ENCODE data around the gene GTF2H3. TPM values are rescaled to one million over a fixed set of nuclear protein-coding genes. Genes with fewer than 3 reads are reported as not detected.

GTF2H3 gene
- 22.5 and 23.8 TPM in 2 replicates for total RNA-seq (ENCODE audit: low replicate concordance)

DNA sequence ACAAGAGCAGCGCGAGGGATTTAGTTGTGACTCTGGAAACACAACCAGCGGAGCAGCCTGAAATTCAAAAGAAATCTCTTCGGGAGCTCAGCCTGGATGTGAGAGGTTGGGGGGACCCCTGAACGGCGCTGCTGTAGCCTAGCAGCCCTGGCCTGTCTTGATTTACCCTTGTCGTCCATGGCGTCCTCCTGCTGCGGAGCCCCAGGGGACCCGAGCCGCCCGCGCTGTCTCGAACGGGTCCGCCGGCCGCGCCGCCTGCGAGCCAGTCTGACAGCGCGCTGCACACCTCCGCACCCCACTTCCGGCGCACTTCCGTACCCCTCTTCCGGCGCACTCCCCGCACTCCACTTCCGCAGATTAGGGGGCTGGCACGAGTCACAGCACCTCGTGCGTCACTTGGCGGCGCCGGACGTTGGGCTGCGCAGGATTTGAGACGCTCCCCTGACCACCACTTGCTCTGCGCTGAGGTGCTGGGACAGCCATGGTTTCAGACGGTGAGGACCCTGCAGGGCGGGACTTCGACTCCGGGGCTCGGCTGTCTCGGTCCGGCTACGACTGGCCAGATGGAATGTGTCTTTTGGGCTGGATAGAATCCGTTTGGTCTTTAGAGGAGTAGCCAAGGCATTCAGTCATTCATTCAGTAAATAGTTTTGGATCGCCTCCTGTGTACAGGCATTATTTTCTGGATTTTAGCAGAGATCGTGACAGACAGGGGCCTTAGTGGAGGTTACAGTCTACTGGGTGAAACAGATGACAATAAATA, at the start of gene GTF2H3, which contains the start of gene EIF2B1:
Gene GTF2H3, plus strand, starts transcription at position 451 of the 763 bp plus-strand sequence. Its CDS starts 31 bp downstream, at position 482.
Gene EIF2B1, minus strand, starts transcription at position 308 of the 763 bp plus-strand sequence. Its CDS starts 129 bp downstream, at position 179.

DNA sequence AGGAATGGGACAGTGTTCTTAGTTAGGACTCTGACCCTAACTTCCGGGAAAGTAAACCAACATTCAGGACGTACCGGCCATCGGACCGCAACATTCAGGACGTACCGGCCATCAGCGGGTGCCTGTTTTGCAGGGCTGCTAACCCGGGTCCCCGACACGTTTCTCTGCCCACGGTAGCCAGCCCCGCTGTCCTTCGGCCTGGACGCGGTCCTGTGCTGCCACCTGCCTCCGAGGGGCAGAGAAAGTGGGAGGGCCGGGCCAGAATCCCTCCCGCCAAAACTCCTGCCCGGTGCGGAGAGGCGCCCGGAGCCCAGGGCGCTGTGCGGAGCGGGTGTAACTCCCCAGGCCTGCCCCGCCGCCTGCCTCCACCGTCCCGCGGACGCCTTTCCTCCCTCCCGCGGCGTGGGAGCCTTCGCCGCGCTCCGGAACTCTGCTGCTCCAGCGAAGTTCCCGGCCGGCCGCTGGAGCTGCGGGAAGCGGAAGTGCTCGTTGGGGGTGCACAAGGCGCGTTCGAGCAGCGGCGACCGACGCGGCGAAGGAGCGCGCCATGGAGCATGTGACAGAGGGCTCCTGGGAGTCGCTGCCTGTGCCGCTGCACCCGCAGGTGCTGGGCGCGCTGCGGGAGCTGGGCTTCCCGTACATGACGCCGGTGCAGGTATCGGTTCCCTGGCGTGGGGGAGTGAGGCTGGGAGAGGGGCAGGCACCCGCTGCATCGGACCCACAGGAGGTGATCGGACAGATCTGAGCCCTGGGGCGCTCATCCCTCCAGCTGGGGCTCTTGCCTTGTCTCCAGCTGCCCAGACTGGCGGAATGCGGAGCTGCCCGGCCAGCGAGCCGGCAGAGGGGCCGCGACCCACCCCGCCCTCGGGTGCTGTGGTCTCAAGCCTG, 31.8 kb upstream of the GTF2H3 start, which contains the start of gene DDX55:
Gene DDX55, plus strand, starts transcription at position 498 of the 888 bp plus-strand sequence. Its CDS starts 50 bp downstream, at position 548.

GRCh38 chr12:123670882-123671728, 37.5 kb downstream of the GTF2H3 start, which contains the start of gene TCTN2:
TSS of gene TCTN2 (plus strand) at chr12:123671113. CDS start at chr12:123671241, 128 bp downstream.

Other genes with a start within 250 kb of the GTF2H3 start
- 19.5 and 53.4 TPM in 2 replicates for gene KMT5A, start 249.7 kb upstream of the GTF2H3 start, total RNA-seq (ENCODE audit: low replicate concordance)
- gene RILPL2, start 197.1 kb upstream of the GTF2H3 start, total RNA-seq (ENCODE audit: low replicate concordance), result 6.1 and 8.5 TPM in 2 replicates
- 8.7 and 14.5 TPM in 2 replicates for gene SNRNP35, start 175.7 kb upstream of the GTF2H3 start, total RNA-seq (ENCODE audit: low replicate concordance)
- 10.1 and 16.0 TPM in 2 replicates for gene RILPL1, start 100.1 kb upstream of the GTF2H3 start, total RNA-seq (ENCODE audit: low replicate concordance)
- 217 and 504 TPM in 2 replicates for gene TMED2, start 49.3 kb upstream of the GTF2H3 start, total RNA-seq (ENCODE audit: low replicate concordance)
- gene DDX55, start 31.7 kb upstream of the GTF2H3 start, total RNA-seq (ENCODE audit: low replicate concordance), result 11.9 and 15.7 TPM in 2 replicates
- gene EIF2B1, start 143 bp upstream of the GTF2H3 start, total RNA-seq (ENCODE audit: low replicate concordance), result 33.6 and 34.5 TPM in 2 replicates
- gene TCTN2, start 37.3 kb downstream of the GTF2H3 start, total RNA-seq (ENCODE audit: low replicate concordance), result 4.7 and 28.0 TPM in 2 replicates
- 11.9 and 18.0 TPM in 2 replicates for gene ATP6V0A2, start 78.5 kb downstream of the GTF2H3 start, total RNA-seq (ENCODE audit: low replicate concordance)
- gene DNAH10, start 128.5 kb downstream of the GTF2H3 start, total RNA-seq (ENCODE audit: low replicate concordance), result under 0.01 and 0.12 TPM in 2 replicates